Activated T-helper 2 cell treated with anti-CD3 and anti-CD28 coated beads, Interferon-gamma antibody, Interleukin-2, Interleukin-4, amounts not matched to agents 10 μg/mL and 5 μg/mL and 100 μg/mL, durations not matched to agents 14 hours and 24 hours and 36 hours (primary cell): ENCODE data around the gene OXA1L. TPM values are rescaled to one million over a fixed set of nuclear protein-coding genes. Genes with fewer than 3 reads are reported as not detected.
"Not testable (repeated sequence)": the region's sequence is repeated elsewhere in the genome, so short reads cannot be mapped to it uniquely, and the experiment has no call there.

ENCODE experiments used
- DNase-seq: peaks from one replicate; pipeline ENCODE4 v3.0.0; 2021; ENCODE audit warnings: low spot score
- H3K27ac Mint-ChIP-seq: one replicate; pipeline ENCODE4 v1.8.0; 2021; ENCODE audit warnings: mixed read lengths
- H3K27me3 Mint-ChIP-seq: one replicate; pipeline ENCODE4 v1.8.0; 2021; ENCODE audit warnings: low read depth, mixed read lengths
- H3K36me3 Mint-ChIP-seq: one replicate; pipeline ENCODE4 v1.8.0; 2021; ENCODE audit warnings: low read depth, mixed read lengths
- H3K4me1 Mint-ChIP-seq: one replicate; pipeline ENCODE4 v1.8.0; 2021; ENCODE audit warnings: low read depth, mixed read lengths
- H3K4me3 Mint-ChIP-seq: one replicate; pipeline ENCODE4 v1.8.0; 2021; ENCODE audit warnings: low read depth, mild to moderate bottlenecking, moderate library complexity, mixed read lengths
- H3K9me3 Mint-ChIP-seq: one replicate; pipeline ENCODE4 v1.8.0; 2021; ENCODE audit warnings: mixed read lengths
- intact Hi-C: fragments of 100-400 bp; cut with micrococcal nuclease; formaldehyde crosslinking; loops from one replicate; pipeline ENCODE4 v1.15.1; 2023
- total RNA-seq: library from RNA; stranded (reverse); gene quantifications from 2 replicates; pipeline ENCODE4 v1.2.3, GENCODE V29; 2022

Gene OXA1L
- total RNA-seq, 1 donor from 2014 or later: 114 TPM

DNA sequence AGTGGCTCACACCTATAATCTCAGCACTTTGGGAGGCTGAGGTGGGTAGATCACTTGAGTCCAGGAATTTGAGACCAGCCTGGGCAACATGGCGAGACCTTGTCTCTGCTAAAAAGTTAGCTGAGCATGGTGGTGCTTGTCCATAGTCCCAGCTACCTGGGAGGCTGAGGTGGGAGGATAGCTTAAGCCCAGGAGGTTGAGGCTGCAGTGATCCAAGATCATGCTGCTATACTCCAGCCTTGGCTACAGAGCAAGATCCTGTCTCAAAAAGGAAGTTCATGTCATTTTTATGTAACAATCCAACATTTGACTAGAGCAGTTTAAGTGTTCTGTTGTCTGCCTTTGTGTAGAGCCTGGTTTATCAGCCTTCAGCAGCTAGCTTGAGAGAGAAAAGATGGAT is 6.2 kb downstream of the OXA1L start:
- H3K4me1 Mint-ChIP-seq: peaks cover 12% of the 10 kb centered on the region
- DNase-seq: no peak
- H3K36me3 Mint-ChIP-seq: peaks cover 61% of the 10 kb centered on the region
- H3K27ac Mint-ChIP-seq: no peak overlapping the region
- H3K9me3 Mint-ChIP-seq: no peaks in the 10 kb centered on the region
- intact Hi-C loops: no loop called here
- no peak overlapping the region for H3K4me3 Mint-ChIP-seq
- H3K27me3 Mint-ChIP-seq: no peaks in the 10 kb centered on the region

DNA sequence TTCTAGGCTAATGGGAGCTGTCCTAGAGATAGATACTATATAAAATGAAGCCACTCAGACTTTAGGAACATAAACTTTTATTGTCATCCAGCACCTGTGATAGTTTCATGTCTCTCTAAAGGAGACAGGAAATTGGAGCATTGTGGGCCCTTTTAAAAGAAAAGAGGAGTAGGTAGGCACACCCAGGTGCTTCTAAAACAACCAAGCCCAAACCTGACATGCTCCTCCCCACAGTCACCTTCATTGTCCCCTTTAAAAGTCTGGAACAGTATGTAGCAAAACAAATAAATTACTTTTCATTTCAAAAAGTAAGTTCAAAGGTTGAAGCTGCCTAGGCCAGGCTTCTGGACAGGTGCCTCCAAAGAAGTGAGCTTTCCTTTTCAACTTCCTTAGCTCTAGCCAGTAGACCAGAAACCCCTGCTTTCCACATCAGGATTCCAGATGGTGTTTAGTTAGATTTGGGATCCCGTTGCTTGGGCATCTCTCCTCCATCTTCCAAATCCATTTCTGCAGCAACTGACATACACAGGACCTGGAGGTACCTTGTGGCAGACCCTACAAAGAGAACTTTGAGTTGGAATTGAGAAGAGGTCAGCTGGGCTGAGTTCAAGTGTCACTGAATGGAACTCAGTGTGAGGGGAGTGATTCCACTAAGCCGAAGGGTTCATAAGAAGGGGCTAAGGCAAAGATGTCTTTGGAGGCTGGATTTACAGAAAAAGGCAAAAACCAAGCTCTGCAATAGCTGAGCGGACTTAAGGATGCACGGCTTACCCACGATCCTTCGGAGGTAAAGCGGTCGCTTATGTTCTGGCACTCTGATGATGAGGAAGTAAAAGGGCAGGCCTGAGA is 6.9 kb downstream of the OXA1L start:
- H3K4me3 Mint-ChIP-seq: no peak overlapping the region
- no peaks in the 10 kb centered on the region for H3K9me3 Mint-ChIP-seq
- H3K27me3 Mint-ChIP-seq: no peaks in the 10 kb centered on the region
- intact Hi-C loops: no loop called here
- no peak overlapping the region for H3K27ac Mint-ChIP-seq
- no peak for DNase-seq
- H3K36me3 Mint-ChIP-seq: peaks cover 54% of the 10 kb centered on the region
- peaks cover 7% of the 10 kb centered on the region for H3K4me1 Mint-ChIP-seq

DNA sequence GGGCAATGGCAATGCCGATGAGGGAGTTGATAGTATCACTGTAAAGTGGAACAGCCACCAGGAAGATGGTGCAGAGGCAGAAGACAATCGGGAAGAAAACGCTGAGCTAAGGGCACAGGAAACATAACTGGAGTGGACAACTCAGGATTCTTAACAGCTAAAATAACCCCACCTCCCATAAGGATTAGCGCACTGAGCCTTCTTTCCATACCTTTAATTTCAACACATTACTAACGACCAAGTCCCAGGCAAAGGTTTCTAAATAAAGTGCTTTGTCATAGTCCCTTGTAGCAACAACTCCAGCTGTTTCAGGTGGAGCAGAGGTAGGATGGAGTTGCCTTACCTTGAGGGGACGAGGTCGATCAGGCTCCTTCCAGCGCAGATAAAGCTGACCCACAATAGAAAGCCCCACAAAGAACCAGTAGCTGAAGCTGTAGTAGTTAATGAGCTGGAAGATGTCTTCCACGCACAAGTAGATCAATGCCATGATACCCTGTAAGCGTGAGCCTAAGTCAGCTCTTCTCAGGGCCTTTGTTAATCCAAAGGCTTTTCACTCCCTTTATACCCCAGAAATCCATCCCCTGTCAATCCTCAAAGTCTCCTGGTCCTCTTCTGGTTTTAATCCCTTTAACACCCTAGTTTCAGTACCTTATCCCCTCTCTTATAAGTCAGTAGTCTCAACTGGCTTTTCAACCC is 7.7 kb downstream of the OXA1L start:
- peaks cover 48% of the 10 kb centered on the region for H3K36me3 Mint-ChIP-seq
- H3K4me1 Mint-ChIP-seq: peaks cover 3% of the 10 kb centered on the region
- no peak for DNase-seq
- H3K9me3 Mint-ChIP-seq: no peaks in the 10 kb centered on the region
- H3K27me3 Mint-ChIP-seq: no peaks in the 10 kb centered on the region
- intact Hi-C loops: no loop called here
- no peak overlapping the region for H3K27ac Mint-ChIP-seq
- H3K4me3 Mint-ChIP-seq: no peak overlapping the region

DNA sequence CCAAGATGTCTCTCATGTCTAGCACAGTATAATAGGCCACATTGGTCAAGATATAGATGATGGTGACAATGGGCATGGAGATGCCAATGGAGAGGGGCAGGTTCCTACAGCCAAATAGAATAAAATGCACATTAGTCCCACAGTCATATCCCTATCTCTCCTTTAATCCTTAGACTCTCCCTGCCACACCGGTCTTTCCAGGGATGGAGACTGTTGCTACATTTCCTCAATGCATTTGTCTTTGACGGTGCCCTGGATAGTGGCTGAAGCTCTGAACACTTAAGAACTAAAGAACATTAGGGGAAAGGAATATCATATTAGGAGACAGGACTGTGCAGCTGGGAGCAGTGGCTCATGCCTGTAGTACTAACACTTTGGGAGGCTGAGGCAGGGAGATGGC is 9.7 kb downstream of the OXA1L start:
- no peaks in the 10 kb centered on the region for H3K4me1 Mint-ChIP-seq
- no peaks in the 10 kb centered on the region for H3K9me3 Mint-ChIP-seq
- H3K27me3 Mint-ChIP-seq: no peaks in the 10 kb centered on the region
- H3K4me3 Mint-ChIP-seq: no peak overlapping the region
- no peak for DNase-seq
- intact Hi-C loops: no loop called here
- peaks cover 28% of the 10 kb centered on the region for H3K36me3 Mint-ChIP-seq
- no peak overlapping the region for H3K27ac Mint-ChIP-seq

DNA sequence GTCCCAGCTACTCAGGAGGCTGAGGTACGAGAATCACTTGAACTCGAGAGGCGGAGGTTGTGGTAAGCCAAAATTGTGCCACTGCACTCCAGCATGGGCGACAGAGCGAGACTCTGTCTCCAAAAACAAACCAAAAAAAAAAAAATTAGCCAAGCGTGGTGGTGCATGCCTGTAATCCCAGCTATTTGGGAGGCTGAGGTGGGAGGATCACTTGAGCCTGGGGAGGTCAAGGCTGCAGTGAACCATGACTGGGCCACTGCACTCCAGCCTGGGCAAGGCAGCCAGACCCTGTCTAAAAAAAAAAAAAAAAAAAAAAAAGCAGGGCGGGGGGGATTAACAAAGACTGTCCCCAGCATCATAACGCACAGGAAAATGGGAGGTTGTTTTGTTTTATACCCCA is 10.4 kb downstream of the OXA1L start:
- H3K27me3 Mint-ChIP-seq, intact Hi-C loops, H3K4me3 Mint-ChIP-seq, H3K27ac Mint-ChIP-seq, H3K9me3 Mint-ChIP-seq, DNase-seq, H3K4me1 Mint-ChIP-seq: not testable (repeated sequence)
- H3K36me3 Mint-ChIP-seq: peaks cover 21% of the 10 kb centered on the region

DNA sequence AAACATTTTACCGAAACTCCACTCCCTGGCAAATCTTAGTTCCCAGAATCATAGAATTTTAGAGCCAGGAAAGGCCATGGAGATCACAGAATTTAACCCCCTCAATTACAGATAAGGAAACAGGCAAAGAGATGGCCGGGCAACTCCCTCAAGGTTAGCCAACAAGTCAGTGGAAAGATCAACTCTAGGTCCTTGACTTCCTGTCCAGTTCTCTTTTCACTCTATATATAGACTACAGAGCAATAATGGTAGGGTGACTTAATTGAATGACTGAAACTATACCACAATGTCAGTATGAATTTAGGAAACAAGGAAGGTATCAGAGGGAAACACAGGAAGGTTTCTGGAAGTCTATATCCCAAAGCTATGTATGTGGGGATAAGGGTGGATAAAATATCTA is 11.6 kb downstream of the OXA1L start:
- Mint-ChIP-seq H3K4me1 (no peaks in the 10 kb centered on the region), H3K9me3 (no peaks in the 10 kb centered on the region), H3K4me3 (no peak overlapping the region), H3K27ac (no peak overlapping the region), H3K36me3 (peaks cover 20% of the 10 kb centered on the region), H3K27me3 (no peaks in the 10 kb centered on the region)
- intact Hi-C loops: no loop called here
- DNase-seq: no peak

DNA sequence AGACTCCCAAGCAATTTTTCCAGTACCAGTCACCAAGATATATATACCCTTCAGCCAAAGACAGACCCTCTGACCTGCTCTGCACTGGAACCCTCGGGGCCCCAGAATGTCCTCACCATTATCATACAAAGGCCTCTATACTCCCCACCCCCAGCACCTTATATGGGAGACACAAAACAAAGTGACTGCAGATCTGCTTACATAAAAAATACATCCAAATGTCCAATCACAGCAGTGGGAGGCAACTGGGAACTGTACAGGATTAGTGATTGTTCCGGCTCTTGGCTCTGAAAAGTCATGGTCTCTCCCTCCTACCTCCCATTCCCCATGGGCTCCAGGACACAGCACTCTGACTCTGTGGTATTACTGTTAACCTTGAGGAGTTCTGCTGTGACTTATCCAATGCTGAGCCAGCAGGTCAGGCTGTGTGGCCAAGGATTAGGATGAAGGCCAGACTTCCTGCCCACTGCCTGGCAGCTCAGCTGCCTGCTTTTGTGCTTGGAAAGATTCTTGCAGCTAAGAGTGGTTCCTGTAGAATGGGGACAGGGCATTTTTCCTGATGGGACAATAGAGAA is 13.7 kb downstream of the OXA1L start:
- Mint-ChIP-seq H3K9me3 (no peaks in the 10 kb centered on the region), H3K27me3 (no peaks in the 10 kb centered on the region), H3K27ac (no peak overlapping the region), H3K4me1 (no peaks in the 10 kb centered on the region), H3K36me3 (peaks cover 6% of the 10 kb centered on the region), H3K4me3 (no peak overlapping the region)
- DNase-seq: no peak
- intact Hi-C loops: no loop called here

DNA sequence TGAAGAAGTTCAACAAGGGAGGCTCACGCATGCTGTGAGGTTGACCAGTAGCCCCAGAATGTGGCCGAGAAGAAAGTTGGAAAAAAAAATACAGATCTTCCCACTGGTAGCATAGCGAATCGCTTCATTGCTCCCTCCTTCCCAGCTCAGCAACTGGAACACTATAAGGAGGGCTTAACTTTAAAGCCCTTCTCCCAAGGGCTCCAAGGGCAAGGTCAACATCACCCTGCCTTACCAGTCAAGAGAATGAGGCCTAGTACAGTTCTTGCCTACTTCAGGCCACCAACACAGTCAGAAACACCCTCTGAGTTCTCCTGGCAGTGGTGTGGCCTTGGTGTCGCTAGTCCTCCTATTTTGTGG is 14.4 kb downstream of the OXA1L start:
- Mint-ChIP-seq H3K4me3 (no peak overlapping the region), H3K9me3 (no peaks in the 10 kb centered on the region), H3K4me1 (no peaks in the 10 kb centered on the region), H3K36me3 (no peaks in the 10 kb centered on the region), H3K27ac (no peak overlapping the region), H3K27me3 (no peaks in the 10 kb centered on the region)
- intact Hi-C loops: no loop called here
- DNase-seq: no peak

DNA sequence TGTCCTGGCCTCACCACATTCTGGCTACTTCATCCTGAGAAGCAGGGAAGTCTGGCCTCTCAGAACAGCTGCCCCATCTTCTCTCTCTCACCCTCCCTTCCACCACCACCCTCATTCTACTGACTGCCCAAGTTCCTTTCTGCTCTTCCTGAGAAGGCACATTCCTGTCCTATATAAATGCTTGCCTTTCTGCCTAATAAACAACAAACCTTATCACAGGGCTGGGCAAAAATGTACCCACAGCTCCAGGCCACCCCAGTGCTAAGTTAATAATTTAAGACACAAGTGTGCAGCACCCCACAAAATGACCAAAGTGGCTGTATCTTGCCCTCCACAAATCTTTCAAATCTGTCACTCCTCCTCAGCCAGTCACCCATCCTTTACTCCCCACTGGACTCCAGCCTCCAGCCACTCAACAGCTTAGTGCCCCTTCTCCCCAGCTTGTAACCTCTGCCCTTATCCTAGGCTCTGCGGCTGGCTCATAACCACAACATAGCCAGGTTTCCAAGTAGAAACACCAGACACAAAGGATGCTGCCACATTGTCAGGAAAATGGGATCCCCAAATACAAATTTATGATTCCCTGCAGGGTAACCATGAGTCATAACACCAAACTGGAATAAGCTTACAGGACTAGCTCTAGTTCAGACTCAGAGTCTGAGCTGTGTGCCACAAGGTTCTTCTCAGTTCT is 15.0 kb downstream of the OXA1L start:
- no peaks in the 10 kb centered on the region for H3K36me3 Mint-ChIP-seq
- H3K27ac Mint-ChIP-seq: no peak overlapping the region
- no peaks in the 10 kb centered on the region for H3K27me3 Mint-ChIP-seq
- intact Hi-C loops: no loop called here
- H3K4me3 Mint-ChIP-seq: no peak overlapping the region
- no peaks in the 10 kb centered on the region for H3K4me1 Mint-ChIP-seq
- no peak for DNase-seq
- no peaks in the 10 kb centered on the region for H3K9me3 Mint-ChIP-seq

DNA sequence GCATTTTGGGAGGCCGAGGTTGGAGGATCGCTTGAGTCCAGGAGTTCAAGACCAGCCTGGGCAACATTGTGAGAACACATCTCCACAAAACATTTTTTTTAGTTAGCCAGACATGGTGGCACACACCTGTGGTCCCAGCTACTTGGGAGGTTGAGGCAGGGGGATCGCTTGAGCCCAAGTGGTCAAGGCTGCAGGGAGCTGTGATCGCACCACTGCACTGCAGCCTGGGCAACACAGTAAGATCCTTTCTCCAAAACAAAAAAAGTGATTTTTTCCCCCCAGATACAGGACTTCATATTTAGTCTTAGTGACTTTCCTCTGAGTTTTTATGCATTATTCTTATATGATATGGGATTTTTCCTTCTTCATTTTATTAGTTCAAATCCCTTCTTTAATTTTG is 20.2 kb downstream of the OXA1L start:
- peaks cover 5% of the 10 kb centered on the region for H3K4me1 Mint-ChIP-seq
- no peak overlapping the region for H3K4me3 Mint-ChIP-seq
- H3K27ac Mint-ChIP-seq: no peak overlapping the region
- H3K9me3 Mint-ChIP-seq: no peaks in the 10 kb centered on the region
- no peaks in the 10 kb centered on the region for H3K36me3 Mint-ChIP-seq
- intact Hi-C loops: no loop called here
- DNase-seq: no peak
- H3K27me3 Mint-ChIP-seq: no peaks in the 10 kb centered on the region

DNA sequence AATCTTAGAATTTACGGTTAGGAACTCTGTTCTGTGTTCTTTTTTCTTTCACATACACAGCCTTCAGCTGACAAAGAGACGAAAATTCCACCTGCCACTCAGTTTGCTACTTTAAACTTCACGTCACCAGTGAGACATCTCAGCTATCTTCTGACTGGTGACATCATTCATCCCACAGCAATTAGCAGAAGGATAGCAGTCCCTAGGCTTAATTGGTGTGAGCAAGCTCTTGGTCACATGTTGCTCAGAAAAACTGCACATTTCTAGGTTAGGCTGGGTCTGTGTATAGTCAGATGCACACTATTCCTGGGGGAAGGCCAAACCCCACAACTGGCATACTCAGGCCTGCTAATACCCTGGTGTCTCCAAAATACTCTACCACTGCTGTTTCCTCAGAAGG is 24.8 kb downstream of the OXA1L start:
- peaks cover 3% of the 10 kb centered on the region for H3K27me3 Mint-ChIP-seq
- H3K27ac Mint-ChIP-seq: no peak overlapping the region
- DNase-seq: no peak
- H3K4me1 Mint-ChIP-seq: peaks cover 5% of the 10 kb centered on the region
- no peaks in the 10 kb centered on the region for H3K9me3 Mint-ChIP-seq
- H3K4me3 Mint-ChIP-seq: no peak overlapping the region
- H3K36me3 Mint-ChIP-seq: no peaks in the 10 kb centered on the region
- intact Hi-C loops: no loop called here

DNA sequence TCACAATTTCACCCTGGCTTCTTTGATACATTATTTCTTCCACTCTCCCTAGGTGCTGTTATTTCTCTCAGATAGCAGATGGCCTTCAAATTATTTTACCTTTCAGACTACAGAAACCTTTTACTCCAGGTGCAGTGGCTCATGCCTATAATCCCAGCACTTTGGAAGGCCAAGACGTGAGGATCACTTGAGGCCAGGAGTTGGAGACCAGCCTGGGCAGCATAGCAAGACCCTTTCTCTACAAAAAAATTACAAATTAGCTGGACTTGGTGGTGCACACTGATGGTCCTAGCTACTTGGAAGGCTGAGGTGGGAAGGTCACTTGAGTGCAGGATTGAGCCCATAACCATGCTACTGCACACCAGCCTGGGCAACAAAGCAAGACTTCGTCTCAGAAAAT is 25.7 kb downstream of the OXA1L start:
- H3K9me3 Mint-ChIP-seq: no peaks in the 10 kb centered on the region
- intact Hi-C loops: no loop called here
- H3K27ac Mint-ChIP-seq: no peak overlapping the region
- peaks cover 5% of the 10 kb centered on the region for H3K4me1 Mint-ChIP-seq
- peaks cover 8% of the 10 kb centered on the region for H3K27me3 Mint-ChIP-seq
- DNase-seq: no peak
- no peaks in the 10 kb centered on the region for H3K36me3 Mint-ChIP-seq
- H3K4me3 Mint-ChIP-seq: no peak overlapping the region

DNA sequence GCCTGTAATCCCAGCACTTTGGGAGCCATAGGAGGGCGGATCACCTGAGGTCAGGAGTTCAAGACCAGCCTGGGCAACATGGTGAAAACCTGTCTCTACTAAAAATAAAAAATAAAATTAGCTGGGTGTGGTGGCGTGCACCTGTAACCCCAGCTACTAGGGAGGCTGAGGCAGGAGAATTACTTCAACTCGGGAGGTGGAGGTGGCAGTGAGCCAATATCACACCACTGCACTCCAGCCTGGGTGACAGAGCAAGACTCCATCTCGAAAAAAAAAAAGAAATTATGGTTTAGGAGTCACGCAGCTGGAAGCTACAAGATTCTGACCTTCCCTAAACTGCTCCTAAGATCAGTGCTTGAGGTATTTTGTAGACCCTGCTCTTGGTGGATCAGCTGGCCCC is 27.1 kb downstream of the OXA1L start:
- H3K9me3 Mint-ChIP-seq, intact Hi-C loops, DNase-seq, H3K36me3 Mint-ChIP-seq, H3K4me3 Mint-ChIP-seq, H3K27ac Mint-ChIP-seq, H3K4me1 Mint-ChIP-seq: not testable (repeated sequence)
- peaks cover 13% of the 10 kb centered on the region for H3K27me3 Mint-ChIP-seq
